Neural crest cell (in vitro differentiated cells): ENCODE data around the gene CREB3L2. TPM values are rescaled to one million over a fixed set of nuclear protein-coding genes. Genes with fewer than 3 reads are reported as not detected.

Experiments used
- DNase-seq: peaks from one replicate; pipeline ENCODE4 v3.0.0; 2021; ENCODE audit warnings: low read depth, mixed read lengths, low spot score
- H3K27ac Mint-ChIP-seq: one replicate; pipeline ENCODE4 v1.8.0; 2021; ENCODE audit warnings: mild to moderate bottlenecking, mixed read lengths; ENCODE audit not compliant: unreplicated experiment
- H3K27me3 Mint-ChIP-seq: 2 replicates; pipeline ENCODE4 v1.8.0; 2021; ENCODE audit warnings: low read depth, mild to moderate bottlenecking, mixed read lengths
- H3K36me3 Mint-ChIP-seq: 2 replicates; pipeline ENCODE4 v1.8.0; 2021; ENCODE audit warnings: low read depth, mild to moderate bottlenecking, mixed read lengths
- H3K4me1 Mint-ChIP-seq: 2 replicates; pipeline ENCODE4 v1.8.0; 2021; ENCODE audit warnings: mixed read lengths
- H3K4me3 Mint-ChIP-seq: one replicate; pipeline ENCODE4 v1.8.0; 2021; ENCODE audit warnings: mild to moderate bottlenecking, mixed read lengths
- H3K9me3 Mint-ChIP-seq: 2 replicates; pipeline ENCODE4 v1.8.0; 2021; ENCODE audit warnings: mixed read lengths
- CTCF ChIP-seq: fragments of 200-600 bp; sonication (generic); conservative IDR thresholded peaks from 2 replicates; pipeline ENCODE4 v1.5.0; 2021; ENCODE audit warnings: antibody characterized with exemption, mild to moderate bottlenecking
- total RNA-seq: library from RNA; stranded (reverse); gene quantifications from 2 replicates; pipeline ENCODE4 v1.2.1, GENCODE V29; 2021

CREB3L2 gene
- total RNA-seq, 1 donor from 2014 or later = 51.9 TPM

DNA sequence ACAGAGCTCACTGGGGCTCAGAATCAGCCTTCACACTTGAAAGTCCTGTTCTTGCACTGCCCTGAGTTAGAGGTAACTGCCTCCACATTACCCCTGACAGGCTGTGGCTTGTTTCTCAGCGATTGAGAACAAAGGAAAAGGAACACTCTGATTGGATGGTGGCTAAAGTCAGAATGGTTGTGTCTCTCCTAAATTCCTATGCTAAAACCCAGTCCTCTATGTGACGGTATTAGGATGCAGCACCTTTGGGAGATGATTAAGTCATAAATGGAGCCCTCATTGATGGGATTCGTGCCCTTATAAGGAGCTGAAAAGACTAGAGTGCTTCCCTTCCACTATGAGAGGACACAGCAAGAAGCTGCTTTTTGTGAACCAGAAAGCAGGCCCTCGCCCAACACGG, 116.2 kb downstream of the CREB3L2 start:
- no peak for DNase-seq
- no peak overlapping the region for H3K4me3 Mint-ChIP-seq
- TF ChIP-seq CTCF = no peak
- H3K9me3 Mint-ChIP-seq = peaks cover 2% of the 10 kb centered on the region
- H3K27ac Mint-ChIP-seq = peak overlapping the region; percentile 32
- no peaks in the 10 kb centered on the region for H3K27me3 Mint-ChIP-seq
- H3K4me1 Mint-ChIP-seq = peaks cover 14% of the 10 kb centered on the region
- peaks cover 32% of the 10 kb centered on the region for H3K36me3 Mint-ChIP-seq

- no peak overlapping the region for H3K4me3 Mint-ChIP-seq
These were observed 119.1 kb downstream of the CREB3L2 start for GRCh38 chr7:137882806-137883205.

DNA sequence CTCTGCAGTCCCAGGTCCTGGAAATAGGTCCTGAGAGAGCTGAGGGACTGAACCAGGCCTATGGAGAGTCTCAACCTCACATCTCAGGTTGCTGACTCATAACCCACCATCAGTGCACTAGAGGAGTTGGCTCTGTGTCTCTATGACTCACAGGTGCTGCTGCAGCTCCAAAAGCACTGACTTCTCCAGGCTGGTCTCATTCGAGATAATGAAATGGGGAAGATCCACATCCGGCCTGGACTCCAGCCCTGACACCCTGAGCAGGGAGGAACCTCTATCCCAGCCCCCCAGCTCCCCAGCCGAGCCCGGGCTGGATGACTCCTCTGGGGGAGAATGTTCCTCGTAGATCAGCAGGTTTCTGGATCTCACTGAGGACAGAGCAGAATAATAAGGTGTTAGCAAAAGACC, 119.6 kb downstream of the CREB3L2 start:
- TF ChIP-seq CTCF = no peak
- no peak overlapping the region for H3K4me3 Mint-ChIP-seq
- H3K36me3 Mint-ChIP-seq = peaks cover 53% of the 10 kb centered on the region
- no peak overlapping the region for H3K27ac Mint-ChIP-seq
- peaks cover 43% of the 10 kb centered on the region for H3K4me1 Mint-ChIP-seq
- peaks cover 2% of the 10 kb centered on the region for H3K9me3 Mint-ChIP-seq
- no peak for DNase-seq
- no peaks in the 10 kb centered on the region for H3K27me3 Mint-ChIP-seq

More at GRCh38 chr7:137882806-137883205, 119.1 kb downstream of the CREB3L2 start:
- Mint-ChIP-seq H3K36me3 (peaks cover 52% of the 10 kb centered on the region), H3K27me3 (no peaks in the 10 kb centered on the region), H3K9me3 (peaks cover 2% of the 10 kb centered on the region), H3K4me1 (peaks cover 37% of the 10 kb centered on the region), H3K27ac (no peak overlapping the region)
- TF ChIP-seq CTCF = no peak
- no peak for DNase-seq

- no peak for DNase-seq
- Mint-ChIP-seq H3K4me3 (no peak overlapping the region), H3K27me3 (no peaks in the 10 kb centered on the region), H3K27ac (no peak overlapping the region), H3K4me1 (peaks cover 44% of the 10 kb centered on the region), H3K9me3 (peaks cover 2% of the 10 kb centered on the region), H3K36me3 (peaks cover 59% of the 10 kb centered on the region)
- TF ChIP-seq CTCF = no peak
These were observed 120.2 kb downstream of the CREB3L2 start for GRCh38 chr7:137881607-137882260.

- Mint-ChIP-seq H3K36me3 (peaks cover 63% of the 10 kb centered on the region), H3K4me1 (peaks cover 35% of the 10 kb centered on the region), H3K9me3 (peaks cover 2% of the 10 kb centered on the region), H3K27me3 (no peaks in the 10 kb centered on the region), H3K27ac (no peak overlapping the region), H3K4me3 (no peak overlapping the region)
- no peak for DNase-seq
- TF ChIP-seq CTCF = no peak
These were observed 121.5 kb downstream of the CREB3L2 start for GRCh38 chr7:137880432-137880831.
